ENCODE measurements around the gene PIAS1. TPM values are rescaled to one million over a fixed set of nuclear protein-coding genes. Genes with fewer than 3 reads are reported as not detected.
A peak's percentile ranks its signal among the peaks of the same experiment; 100 is the strongest.
"Not testable (repeated sequence)": the region's sequence is repeated elsewhere in the genome, so short reads cannot be mapped to it uniquely, and the experiment has no call there.

PIAS1 gene
- total RNA-seq, 1 donor from 2014 or later = 40.6 TPM

DNA sequence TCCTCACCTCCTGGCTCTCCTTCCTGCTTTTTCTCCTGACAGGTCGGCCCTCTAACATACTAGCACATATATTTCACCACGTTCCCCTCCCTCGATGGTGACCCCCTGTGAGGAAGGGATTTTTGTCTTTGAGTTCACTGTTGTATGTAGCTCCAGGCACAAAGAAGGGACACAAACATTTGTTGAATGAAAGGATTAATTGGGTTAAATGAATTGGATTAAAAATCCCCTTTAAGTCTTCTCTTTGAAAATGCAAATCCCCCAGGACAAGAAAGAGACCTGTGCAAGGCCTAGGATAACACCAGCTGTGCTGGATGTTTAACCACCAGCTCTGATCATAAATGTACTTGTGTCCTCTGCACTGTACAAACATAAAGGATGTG, 147.8 kb downstream of the PIAS1 start:
- Mint-ChIP-seq H3K27me3 (ENCODE audit: unreplicated experiment) (no peaks in the 10 kb centered on the region), H3K9me3 (ENCODE audit: unreplicated experiment) (no peaks in the 10 kb centered on the region), H3K27ac (ENCODE audit: unreplicated experiment) (no peak overlapping the region)

DNA sequence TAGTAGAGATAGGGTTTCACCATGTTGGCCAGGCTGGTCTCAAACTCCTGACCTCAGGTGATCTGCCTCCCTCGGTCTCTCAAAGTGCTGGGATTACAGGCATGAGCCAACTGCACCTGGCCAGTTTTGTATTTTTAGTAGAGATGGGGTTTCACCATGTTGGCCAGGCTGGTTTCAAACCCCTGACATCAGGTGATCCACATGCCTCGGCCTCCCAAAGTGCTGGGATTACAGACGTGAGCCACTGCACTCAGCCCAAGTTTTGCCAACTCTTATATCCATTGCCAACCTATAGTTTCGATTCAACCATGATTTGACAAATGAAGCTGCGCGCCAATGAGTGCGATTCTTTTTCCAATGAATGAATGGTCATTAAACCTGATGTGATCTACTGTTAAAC, 148.9 kb downstream of the PIAS1 start:
- peaks cover 17% of the 10 kb centered on the region for H3K4me1 Mint-ChIP-seq (ENCODE audit: unreplicated experiment)
- H3K9me3 Mint-ChIP-seq (ENCODE audit: unreplicated experiment); H3K36me3 Mint-ChIP-seq (ENCODE audit: unreplicated experiment); H3K27ac Mint-ChIP-seq (ENCODE audit: unreplicated experiment); H3K4me3 Mint-ChIP-seq (ENCODE audit: unreplicated experiment); H3K27me3 Mint-ChIP-seq (ENCODE audit: unreplicated experiment): not testable (repeated sequence)
- DNase-seq (ENCODE audit: extremely low spot score, unreplicated experiment) = peak; percentile 42

More for the DNA sequence above, 147.8 kb downstream of the PIAS1 start:
- peaks cover 17% of the 10 kb centered on the region for H3K4me1 Mint-ChIP-seq (ENCODE audit: unreplicated experiment)
- peak; percentile 3 for DNase-seq (ENCODE audit: extremely low spot score, unreplicated experiment)
- TF ChIP-seq, protein P1, sequence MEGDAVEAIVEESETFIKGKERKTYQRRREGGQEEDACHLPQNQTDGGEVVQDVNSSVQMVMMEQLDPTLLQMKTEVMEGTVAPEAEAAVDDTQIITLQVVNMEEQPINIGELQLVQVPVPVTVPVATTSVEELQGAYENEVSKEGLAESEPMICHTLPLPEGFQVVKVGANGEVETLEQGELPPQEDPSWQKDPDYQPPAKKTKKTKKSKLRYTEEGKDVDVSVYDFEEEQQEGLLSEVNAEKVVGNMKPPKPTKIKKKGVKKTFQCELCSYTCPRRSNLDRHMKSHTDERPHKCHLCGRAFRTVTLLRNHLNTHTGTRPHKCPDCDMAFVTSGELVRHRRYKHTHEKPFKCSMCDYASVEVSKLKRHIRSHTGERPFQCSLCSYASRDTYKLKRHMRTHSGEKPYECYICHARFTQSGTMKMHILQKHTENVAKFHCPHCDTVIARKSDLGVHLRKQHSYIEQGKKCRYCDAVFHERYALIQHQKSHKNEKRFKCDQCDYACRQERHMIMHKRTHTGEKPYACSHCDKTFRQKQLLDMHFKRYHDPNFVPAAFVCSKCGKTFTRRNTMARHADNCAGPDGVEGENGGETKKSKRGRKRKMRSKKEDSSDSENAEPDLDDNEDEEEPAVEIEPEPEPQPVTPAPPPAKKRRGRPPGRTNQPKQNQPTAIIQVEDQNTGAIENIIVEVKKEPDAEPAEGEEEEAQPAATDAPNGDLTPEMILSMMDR (IDR thresholded peaks at IDR 0.05) = no peak
- H3K36me3 Mint-ChIP-seq (ENCODE audit: unreplicated experiment) = peaks cover 6% of the 10 kb centered on the region
- H3K4me3 Mint-ChIP-seq (ENCODE audit: unreplicated experiment) = no peak overlapping the region

DNA sequence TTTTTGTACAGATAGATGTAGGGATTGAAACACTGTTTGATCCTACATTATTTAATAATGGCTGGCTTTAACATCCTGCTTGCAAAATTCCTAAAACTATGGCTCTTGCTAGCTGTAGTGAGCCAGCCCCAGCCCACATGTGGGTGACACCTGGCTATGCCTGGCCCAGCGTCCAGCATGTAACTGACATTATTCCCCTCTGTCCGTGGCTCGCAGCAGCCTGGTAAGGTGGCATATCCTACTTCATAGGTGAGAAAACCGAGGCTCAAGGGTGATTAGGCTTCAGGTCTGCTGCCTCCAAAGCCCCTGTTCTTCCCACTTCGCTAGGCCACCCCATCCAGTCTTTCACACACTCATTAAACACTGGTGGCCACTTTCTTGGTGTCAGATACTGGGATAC, 149.4 kb downstream of the PIAS1 start:
- Mint-ChIP-seq H3K27ac (ENCODE audit: unreplicated experiment) (no peak overlapping the region), H3K4me3 (ENCODE audit: unreplicated experiment) (no peak overlapping the region), H3K9me3 (ENCODE audit: unreplicated experiment) (no peaks in the 10 kb centered on the region), H3K4me1 (ENCODE audit: unreplicated experiment) (peaks cover 17% of the 10 kb centered on the region), H3K36me3 (ENCODE audit: unreplicated experiment) (no peaks in the 10 kb centered on the region), H3K27me3 (ENCODE audit: unreplicated experiment) (no peaks in the 10 kb centered on the region)
- TF ChIP-seq, protein P1 (IDR thresholded peaks at IDR 0.05) = no peak
- peak; percentile 46 for DNase-seq (ENCODE audit: extremely low spot score, unreplicated experiment)

DNA sequence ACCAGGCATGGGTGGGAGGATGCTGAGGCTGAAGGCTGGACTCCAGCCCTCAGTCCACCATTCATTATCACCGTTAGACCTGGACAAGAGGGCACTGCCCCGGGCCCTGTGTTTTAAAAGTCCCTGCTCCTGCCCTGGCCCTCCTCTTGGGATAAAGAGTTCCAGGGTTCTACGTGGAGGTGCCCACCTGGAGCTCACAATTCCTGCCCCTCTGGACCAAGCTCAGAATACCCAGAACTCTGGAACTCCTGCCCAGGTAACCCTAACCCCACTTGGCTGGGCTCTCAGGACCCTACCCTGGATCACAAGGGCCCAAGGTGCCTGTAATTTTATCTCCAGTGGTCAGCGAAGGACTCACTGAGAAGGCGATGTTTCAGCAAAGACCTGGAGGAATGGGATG, 149.8 kb downstream of the PIAS1 start:
- no peaks in the 10 kb centered on the region for H3K36me3 Mint-ChIP-seq (ENCODE audit: unreplicated experiment)
- TF ChIP-seq, protein P1 (IDR thresholded peaks at IDR 0.05) = no peak
- no peak overlapping the region for H3K4me3 Mint-ChIP-seq (ENCODE audit: unreplicated experiment)
- no peaks in the 10 kb centered on the region for H3K9me3 Mint-ChIP-seq (ENCODE audit: unreplicated experiment)
- no peaks in the 10 kb centered on the region for H3K27me3 Mint-ChIP-seq (ENCODE audit: unreplicated experiment)
- no peak overlapping the region for H3K27ac Mint-ChIP-seq (ENCODE audit: unreplicated experiment)
- peaks cover 17% of the 10 kb centered on the region for H3K4me1 Mint-ChIP-seq (ENCODE audit: unreplicated experiment)
- DNase-seq (ENCODE audit: extremely low spot score, unreplicated experiment) = peak; percentile 69

DNA sequence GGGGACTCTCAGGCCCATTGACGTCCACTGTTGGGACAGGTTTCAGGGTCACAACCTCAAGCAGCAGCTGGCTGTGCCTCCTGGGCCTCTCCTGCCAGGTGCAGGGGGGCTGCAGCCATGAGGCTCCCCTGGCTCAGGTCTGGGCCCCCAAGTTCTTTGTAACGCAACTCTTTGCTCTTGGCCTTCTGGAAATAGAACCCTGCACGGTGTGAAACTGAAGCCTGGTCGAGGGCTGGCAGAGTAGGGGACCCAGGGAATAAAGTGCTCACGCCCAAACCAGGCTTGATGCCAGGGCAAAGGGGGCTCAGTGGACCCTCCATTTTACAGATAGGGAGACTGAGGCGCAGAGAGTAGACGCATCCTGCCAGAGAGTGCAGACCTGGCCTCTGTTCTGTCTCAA, 150.2 kb downstream of the PIAS1 start:
- Mint-ChIP-seq H3K4me3 (ENCODE audit: unreplicated experiment) (no peak overlapping the region), H3K27me3 (ENCODE audit: unreplicated experiment) (no peaks in the 10 kb centered on the region), H3K4me1 (ENCODE audit: unreplicated experiment) (peaks cover 17% of the 10 kb centered on the region), H3K36me3 (ENCODE audit: unreplicated experiment) (no peaks in the 10 kb centered on the region), H3K9me3 (ENCODE audit: unreplicated experiment) (no peaks in the 10 kb centered on the region), H3K27ac (ENCODE audit: unreplicated experiment) (no peak overlapping the region)
- TF ChIP-seq, protein P1 (IDR thresholded peaks at IDR 0.05) = no peak
- no peak for DNase-seq (ENCODE audit: extremely low spot score, unreplicated experiment)
